ENCODE results near the gene ANGPT4. TPM values are rescaled to one million over a fixed set of nuclear protein-coding genes. Genes with fewer than 3 reads are reported as not detected.
"Not testable (repeated sequence)": the region's sequence is repeated elsewhere in the genome, so short reads cannot be mapped to it uniquely, and the experiment has no call there.

The ANGPT4 gene
- total RNA-seq, 1 donor from 2014 or later = 0.99 TPM

- DNase-seq (ENCODE audit: low spot score) = no peak
Measured at GRCh38 chr20:906001-906520, 10.1 kb downstream of the ANGPT4 start.

- DNase-seq (ENCODE audit: low spot score) = no peak
Measured at GRCh38 chr20:905396-905961, 10.7 kb downstream of the ANGPT4 start.

- DNase-seq (ENCODE audit: low spot score) = no peak
Measured at GRCh38 chr20:904039-904545, 12.0 kb downstream of the ANGPT4 start.

DNA sequence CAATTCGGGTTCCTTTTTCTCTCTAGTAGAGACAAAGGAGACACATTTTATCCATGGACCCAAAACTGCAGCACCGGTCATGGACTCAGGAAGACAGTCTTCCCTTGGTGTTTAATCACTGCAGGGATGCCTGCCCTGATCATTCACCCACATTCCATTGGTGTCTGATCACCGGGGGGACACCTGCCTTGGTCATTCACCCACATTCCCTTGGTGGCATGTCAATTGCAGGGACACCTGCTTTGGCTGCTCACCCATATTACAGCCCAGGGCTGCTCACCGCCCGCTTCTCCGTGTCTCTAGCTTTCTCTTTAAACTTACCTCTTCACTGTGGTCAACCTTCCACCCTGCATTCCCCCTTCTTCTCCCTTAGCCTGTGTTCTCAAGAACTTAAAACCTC, 18.7 kb downstream of the ANGPT4 start:
- not testable (repeated sequence) for DNase-seq (ENCODE audit: low spot score)

DNA sequence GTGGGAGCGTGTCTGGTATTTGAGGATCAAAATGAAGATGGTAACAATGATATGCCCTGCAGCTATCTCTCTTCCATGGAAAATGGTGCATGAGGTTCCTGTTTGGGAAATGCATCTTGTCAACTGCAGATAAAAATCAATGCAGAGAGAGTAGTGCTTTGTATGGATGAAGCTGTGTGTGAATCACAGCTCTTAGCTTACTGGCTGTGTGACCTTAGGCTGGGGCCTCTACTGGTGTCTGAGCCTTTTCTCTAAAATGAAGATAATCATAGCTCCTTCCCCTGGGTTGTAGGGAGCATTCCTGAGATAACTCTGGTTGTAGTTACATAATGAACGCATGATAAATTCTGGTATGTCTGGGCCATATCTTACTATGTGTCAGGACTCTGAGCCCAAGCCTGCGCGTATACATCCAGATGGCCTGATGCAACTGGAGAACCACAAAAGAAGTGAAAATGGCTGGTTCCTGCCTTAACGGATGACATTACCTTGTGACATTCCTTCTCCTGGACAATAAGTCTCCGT, 19.6 kb downstream of the ANGPT4 start:
- DNase-seq (ENCODE audit: low spot score) = no peak

DNA sequence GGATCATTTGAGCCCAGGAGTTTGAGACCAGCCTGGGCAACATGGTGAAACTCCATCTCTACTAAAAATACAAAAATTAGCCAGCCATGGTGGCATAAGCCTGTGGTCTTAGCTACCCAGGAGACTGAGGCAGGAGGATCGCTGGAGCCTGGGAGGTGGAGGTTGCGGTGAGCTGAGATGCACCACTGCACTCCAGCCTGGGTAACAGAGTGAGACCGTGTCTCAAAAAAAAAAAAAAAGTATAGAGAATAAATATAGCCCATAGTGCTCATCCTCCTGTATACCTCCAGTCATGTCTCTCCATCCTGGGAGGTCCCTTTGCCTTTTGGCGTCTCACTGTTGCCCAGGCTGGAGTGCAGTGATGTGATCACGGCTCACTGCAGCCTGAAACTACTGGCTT, 23.8 kb downstream of the ANGPT4 start:
- not testable (repeated sequence) for DNase-seq (ENCODE audit: low spot score)

DNA sequence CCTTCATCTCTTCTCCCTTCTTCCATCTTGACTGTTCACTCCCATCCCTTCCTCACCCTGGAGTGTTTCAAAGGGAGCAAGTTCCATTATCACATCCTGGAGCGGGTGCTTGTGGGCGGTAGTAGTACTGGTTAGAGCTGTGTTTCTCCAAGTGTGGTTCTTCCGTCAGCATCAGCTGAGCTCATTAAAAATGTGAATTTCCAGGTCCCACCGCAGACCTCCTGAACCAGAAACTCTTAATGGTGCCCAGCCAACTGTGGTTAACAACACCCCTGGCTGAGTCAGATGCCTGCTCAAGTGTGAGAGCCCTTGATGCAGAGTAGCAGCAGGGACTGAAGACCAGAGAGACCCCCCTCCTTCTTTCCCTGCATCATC, 24.4 kb downstream of the ANGPT4 start:
- no peak for DNase-seq (ENCODE audit: low spot score)

DNA sequence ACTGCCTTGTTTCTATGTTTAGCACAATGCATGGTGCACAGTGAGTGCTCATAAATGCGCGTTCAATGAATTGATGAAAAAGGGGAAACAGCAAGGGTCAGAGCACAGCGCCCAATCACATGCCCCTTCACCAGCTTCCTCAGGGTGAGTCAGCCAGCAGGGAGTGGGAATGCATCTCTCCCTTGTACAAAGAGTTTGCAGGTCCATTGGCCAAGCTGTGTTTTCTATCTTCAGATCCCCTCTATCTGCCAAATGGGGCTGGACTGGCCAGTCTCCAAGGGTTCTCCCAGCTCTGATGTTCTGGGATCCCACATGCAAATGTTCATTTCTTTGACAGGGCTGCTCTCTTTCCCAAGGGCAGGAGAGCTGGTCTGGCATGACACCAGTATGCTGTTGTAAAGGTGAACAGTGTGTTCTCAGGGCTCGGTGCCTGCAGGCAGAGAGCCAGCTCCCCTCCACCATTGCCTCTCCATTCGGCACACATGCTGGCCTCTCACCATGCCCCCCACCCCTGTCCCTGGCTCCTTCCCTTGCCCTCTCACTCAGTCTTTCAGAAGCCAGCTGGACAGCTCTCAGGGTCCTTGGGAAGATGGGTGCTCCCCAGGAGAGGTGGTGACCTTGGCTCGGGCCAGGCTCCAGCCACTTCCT, 25.0 kb downstream of the ANGPT4 start:
- no peak for DNase-seq (ENCODE audit: low spot score)

GRCh38 chr20:890666-891057, 25.5 kb downstream of the ANGPT4 start:
- DNase-seq (ENCODE audit: low spot score) = no peak

- DNase-seq (ENCODE audit: low spot score) = no peak
Measured at GRCh38 chr20:889932-890463, 26.1 kb downstream of the ANGPT4 start.

- DNase-seq (ENCODE audit: low spot score) = no peak
Measured at GRCh38 chr20:889106-889505, 27.0 kb downstream of the ANGPT4 start.

- no peak for DNase-seq (ENCODE audit: low spot score)
Measured at GRCh38 chr20:888057-888456, 28.1 kb downstream of the ANGPT4 start.

DNA sequence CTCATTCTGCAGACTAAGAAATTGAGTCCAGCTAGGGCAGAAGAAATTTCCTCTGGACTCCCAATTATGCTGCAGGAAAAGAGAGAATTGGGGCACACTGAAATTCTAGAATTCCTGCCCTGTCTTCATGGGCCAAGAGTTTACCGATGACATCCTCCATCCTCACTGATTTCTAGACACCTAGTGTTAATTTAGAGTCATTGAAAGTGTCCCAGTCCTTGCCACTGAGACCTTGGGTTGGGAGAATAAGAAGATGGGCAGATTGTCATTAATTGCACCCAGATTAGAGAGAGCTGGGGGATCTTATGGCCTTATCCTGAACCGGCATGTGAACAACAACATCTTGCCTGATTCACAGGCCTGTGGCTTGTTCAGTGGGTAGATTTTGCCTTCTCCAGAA, 29.0 kb downstream of the ANGPT4 start:
- DNase-seq (ENCODE audit: low spot score) = no peak

GRCh38 chr20:884983-885952, 30.9 kb downstream of the ANGPT4 start:
- DNase-seq (ENCODE audit: low spot score) = peak; percentile 59

DNA sequence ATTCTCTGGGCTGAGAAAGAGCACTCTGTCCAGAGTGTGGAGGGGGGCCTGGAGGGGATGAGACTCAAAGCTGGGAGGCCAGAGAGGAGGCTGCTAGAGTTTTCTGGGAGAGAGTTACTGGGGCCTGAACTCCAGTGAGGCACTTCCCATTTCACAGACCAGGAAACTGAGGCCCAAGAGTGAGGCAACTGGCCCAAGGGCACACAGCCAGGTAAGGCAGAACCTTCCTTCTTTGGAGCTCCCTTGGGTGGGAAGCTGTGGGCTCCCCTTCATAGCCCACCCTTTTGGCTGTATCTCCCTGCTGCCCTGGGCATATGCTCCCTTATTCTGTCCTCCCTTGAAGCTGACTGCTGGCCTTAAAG, 34.4 kb downstream of the ANGPT4 start:
- no peak for DNase-seq (ENCODE audit: low spot score)

- no peak for DNase-seq (ENCODE audit: low spot score)
Measured at GRCh38 chr20:881051-881782, 34.9 kb downstream of the ANGPT4 start.

- DNase-seq (ENCODE audit: low spot score) = no peak
Measured at GRCh38 chr20:879626-880025, 36.5 kb downstream of the ANGPT4 start.

DNA sequence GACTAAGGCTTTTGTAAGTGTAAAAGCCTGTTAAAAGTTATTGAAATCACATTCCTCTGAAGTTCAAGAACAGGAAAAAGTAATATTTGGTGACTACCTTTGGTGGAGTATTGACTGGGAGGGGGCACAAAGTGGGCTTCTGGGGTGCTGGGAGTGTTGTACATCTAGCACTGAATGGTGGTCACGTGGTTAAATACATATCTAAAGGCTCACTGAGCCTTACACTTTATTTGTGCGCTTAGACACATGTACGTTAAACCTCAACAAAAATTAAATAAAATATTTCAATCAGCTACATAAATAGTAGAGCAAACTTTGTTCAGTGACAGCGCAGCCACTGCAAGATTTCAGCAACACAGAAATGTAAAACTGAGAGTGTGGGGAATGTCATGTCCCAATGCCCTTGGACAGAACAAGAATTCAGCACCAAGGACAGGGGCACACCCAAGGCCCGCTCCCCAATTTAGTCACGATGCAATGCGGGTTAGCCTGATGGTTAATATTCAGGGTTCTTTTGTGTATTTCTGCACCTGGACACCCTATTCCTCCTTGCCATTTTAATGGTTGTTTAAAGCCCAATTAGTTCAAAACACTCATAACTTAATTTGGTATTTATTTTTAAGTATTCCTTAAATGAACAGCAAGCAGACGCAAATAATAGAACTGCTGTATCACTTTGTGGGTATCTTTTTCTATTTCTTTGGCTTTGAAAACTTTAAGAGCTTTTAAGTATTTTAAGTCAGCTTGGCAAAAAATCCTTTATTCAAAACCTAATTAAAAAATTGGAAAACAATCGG, 37.4 kb downstream of the ANGPT4 start:
- DNase-seq (ENCODE audit: low spot score) = no peak

GRCh38 chr20:877814-878213, 38.3 kb downstream of the ANGPT4 start:
- DNase-seq (ENCODE audit: low spot score) = no peak

- DNase-seq (ENCODE audit: low spot score) = no peak
Measured at GRCh38 chr20:875115-875514, 41.0 kb downstream of the ANGPT4 start.
